NB4 (cell line): ENCODE results near the gene VGLL4.

Source experiments
- CTCF ChIP-seq: IDR thresholded peaks from one replicate; pipeline ENCODE4 v1.5.1; 2012; ENCODE audit warnings: low read depth, low read length
- POLR2A ChIP-seq: IDR thresholded peaks from 2 replicates; pipeline ENCODE4 v1.6.1; 2011; ENCODE audit warnings: mild to moderate bottlenecking; ENCODE audit not compliant: insufficient read length; ENCODE audit errors: extremely low read depth
- TF ChIP-seq, protein P1 (sequence below): IDR thresholded peaks from 2 replicates; pipeline ENCODE4 v1.6.1; 2011; ENCODE audit warnings: low read depth, low read length

DNA sequence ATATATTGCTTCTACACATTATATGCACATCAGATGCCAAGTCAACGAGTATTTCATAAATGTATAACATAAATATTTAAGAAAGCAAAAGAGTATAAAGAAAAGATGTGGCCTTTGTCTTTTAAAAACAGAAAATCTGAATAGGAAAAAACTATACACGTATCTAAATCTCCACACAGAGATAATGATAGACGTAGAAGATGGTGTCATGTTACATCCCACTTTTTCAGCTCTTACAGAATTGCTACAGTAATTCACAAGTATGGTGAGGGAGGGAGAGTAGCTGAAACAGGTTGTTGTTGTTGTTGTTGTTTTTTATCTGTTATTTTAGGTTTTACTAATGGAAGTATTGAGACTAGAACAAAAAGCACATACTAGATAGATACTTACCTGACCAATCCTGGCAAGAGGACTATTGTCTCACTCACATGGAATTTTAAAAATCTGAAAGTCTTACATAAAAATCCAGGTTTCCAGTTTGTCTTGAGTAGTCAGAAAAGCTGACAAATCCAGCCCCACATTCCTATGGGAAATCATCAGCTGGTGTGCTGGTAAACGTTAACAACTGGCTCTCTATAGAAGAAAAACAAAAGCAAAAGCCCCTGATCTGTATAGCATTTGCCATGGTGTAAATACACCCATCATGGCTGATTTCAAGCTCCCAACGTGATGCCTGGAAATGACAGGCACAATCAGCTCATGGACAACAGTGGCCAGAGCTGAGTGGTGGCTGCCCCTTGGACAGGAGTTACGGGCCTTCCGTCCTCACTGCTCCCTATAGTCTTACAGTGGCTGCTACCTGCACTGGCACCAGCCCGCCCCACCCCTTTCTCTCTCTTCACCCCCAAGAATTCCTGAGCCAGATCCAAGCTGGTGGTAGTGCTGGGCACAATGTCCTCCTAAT lies 47.4 kb upstream of the VGLL4 start:
- TF ChIP-seq CTCF (no peak), POLR2A (no peak)
- TF ChIP-seq, protein P1, sequence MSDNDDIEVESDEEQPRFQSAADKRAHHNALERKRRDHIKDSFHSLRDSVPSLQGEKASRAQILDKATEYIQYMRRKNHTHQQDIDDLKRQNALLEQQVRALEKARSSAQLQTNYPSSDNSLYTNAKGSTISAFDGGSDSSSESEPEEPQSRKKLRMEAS = no peak
